HCEC 1CT (cell line): ENCODE measurements around the gene LRRD1.
"Not testable (repeated sequence)": the region's sequence is repeated elsewhere in the genome, so short reads cannot be mapped to it uniquely, and the experiment has no call there.

ENCODE experiments used
- DNase-seq: peaks from one replicate; pipeline ENCODE4 v3.0.0-alpha.2; 2017

Gene LRRD1

DNA sequence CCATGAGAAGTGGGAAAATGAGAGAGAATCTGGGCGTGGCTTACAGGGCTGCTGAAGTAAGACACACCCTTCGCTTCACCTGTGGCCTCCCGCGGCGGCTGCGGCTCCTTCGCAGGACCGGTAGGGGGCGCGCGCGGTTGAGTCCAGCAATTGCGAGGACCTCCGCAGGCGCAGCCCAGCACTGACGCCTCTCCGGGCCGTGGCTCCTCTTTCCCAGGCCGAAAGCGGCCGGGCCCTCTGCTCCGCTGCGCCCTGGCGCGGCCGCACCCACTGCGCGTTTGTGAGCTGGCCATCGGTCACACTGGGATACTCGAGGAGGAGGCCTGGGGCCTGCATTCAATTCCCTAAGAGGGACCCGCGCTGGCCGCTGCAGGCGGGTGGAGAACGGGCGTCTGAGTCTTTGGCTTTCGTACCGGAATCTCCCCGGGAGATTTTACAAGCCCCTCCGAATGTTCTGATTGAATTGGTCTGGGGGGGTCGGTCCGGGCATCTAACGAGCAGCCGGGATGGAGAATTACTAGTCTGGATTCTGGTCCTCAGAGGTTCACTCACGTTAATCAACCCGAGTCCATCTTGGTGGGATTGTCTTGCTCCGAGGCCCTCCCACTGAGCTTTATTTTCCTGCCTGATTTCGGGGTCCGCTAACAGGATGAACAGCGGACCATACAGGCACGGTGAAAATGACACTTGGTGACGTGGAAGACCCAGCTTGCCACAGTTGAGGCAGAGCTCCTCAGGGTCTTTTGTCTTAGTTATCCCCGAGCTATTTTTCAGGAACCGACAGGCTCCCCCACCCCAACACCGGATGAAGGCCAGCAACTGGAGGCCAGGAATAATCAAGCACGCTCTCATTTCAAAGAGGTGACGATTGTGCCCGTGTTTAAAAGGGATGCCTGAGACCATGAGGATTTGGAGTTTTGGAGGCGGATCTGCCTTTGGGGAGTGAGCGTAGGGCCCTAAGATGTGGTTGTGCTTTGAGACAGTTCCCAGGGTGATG is at the start of gene LRRD1:
LRRD1 (minus strand) TSS at position 215 of the 997 bp plus-strand sequence. CDS start 13,940 bp downstream, outside the sequence.
- DNase-seq, result peak; percentile 84

- no peak for DNase-seq
These were observed 49.8 kb upstream of the LRRD1 start for GRCh38 chr7:92228742-92229141.

- peak; percentile 10 for DNase-seq
These were observed 49.2 kb upstream of the LRRD1 start for GRCh38 chr7:92228100-92228499.

DNA sequence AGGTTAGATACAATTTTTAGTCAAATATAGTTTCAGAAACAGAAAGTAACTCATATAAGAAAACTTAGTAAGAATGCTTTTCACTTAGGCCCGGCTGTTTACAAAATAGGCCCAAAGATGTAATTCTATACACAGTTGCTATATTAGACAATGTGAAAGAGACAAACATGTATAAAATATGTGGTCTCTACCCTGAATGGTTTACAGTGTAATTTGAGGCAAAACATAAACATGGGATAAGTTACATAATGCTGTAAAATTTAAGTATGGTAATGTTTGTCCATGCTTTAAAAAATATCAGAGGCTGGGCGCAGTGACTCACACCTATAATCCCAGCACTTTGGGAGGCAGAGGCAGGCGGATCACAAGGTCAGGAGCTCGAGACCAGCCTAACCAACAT is 48.0 kb upstream of the LRRD1 start:
- DNase-seq, result peak; percentile 42

DNA sequence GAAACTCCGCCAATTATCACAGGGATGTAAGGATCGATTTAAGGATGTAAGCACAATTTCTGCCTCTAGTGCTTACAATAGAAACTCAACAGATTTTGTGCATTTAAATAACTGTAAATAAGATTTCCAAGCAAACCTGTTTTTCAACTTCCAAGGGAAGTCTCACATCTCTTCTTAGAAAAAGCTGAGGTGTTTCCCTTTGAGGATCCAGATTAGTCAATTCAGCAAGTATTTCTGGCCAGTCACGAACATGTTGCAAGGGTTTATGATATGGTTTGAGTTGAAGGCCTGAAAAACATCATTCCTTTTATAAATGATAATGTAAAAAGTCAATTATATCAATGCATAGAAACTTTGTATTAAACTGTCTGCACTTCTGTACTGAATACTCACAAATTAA is 42.8 kb upstream of the LRRD1 start:
- no peak for DNase-seq

DNA sequence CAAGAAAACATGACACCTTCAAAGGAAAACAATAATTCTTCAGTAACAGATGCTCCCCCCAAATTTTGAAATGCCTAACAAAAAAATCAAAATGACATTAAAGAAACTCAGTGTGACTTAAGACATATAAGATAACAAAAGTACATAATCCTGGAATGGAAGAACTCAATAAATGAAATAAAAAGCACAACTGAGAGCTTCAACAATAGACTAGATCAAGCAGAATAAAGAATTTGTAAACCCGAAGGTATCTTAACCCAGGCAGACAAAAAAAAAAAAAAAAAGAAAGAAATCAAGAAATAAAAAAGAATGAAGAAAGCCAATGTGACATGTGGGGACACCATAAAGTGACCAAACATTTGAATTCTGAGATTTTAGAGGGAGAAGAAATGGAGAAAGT is 27.7 kb upstream of the LRRD1 start:
- DNase-seq, result no peak

- DNase-seq, result no peak
These were observed 27.0 kb upstream of the LRRD1 start for GRCh38 chr7:92205987-92206386.

- DNase-seq, result no peak
These were observed 21.8 kb upstream of the LRRD1 start for GRCh38 chr7:92200791-92201190.

- DNase-seq, result no peak
These were observed 13.4 kb upstream of the LRRD1 start for GRCh38 chr7:92192326-92192725.

DNA sequence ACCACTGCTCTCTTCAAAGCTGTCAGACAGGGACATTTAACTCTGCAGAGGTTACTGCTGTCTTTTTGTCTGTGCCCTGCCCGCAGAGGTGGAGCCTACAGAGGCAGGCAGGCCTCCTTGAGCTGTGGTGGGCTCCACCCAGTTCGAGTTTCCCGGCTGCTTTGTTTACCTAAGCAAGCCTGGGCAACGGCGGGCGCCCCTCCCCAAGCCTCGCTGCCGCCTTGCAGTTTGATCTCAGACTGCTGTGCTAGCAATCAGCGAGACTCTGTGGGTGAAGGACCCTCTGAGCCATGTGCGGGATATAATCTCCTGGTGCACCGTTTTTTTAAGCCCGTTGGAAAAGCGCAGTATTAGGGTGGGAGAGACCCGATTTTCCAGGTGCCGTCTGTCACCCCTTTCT is 10.3 kb upstream of the LRRD1 start:
- DNase-seq, result not testable (repeated sequence)

- DNase-seq, result not testable (repeated sequence)
These were observed 5.4 kb upstream of the LRRD1 start for GRCh38 chr7:92184294-92184693.

- DNase-seq, result peak; percentile 51
These were observed 1.6 kb downstream of the LRRD1 start for GRCh38 chr7:92177362-92177761.

- DNase-seq, result not testable (repeated sequence)
These were observed 9.4 kb downstream of the LRRD1 start for GRCh38 chr7:92169529-92169928.

DNA sequence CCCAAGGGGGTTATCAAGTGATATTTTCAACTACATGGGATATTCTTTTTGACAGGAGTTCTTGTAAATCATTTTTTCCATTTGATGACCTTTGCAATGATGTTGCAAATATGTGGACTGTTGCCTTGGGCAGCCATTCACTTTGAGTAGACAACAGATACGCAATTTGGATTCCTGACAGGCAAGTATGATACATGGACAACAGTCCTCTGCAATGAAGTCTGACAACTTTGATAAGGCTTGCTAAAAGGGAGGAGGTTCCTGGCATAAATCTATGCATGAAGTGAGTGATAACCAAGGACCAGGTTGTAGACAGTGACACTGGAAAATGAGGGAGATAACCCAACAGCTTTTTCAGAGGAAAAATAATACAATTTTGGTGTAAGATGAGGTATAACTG is 17.7 kb downstream of the LRRD1 start:
- DNase-seq, result no peak

DNA sequence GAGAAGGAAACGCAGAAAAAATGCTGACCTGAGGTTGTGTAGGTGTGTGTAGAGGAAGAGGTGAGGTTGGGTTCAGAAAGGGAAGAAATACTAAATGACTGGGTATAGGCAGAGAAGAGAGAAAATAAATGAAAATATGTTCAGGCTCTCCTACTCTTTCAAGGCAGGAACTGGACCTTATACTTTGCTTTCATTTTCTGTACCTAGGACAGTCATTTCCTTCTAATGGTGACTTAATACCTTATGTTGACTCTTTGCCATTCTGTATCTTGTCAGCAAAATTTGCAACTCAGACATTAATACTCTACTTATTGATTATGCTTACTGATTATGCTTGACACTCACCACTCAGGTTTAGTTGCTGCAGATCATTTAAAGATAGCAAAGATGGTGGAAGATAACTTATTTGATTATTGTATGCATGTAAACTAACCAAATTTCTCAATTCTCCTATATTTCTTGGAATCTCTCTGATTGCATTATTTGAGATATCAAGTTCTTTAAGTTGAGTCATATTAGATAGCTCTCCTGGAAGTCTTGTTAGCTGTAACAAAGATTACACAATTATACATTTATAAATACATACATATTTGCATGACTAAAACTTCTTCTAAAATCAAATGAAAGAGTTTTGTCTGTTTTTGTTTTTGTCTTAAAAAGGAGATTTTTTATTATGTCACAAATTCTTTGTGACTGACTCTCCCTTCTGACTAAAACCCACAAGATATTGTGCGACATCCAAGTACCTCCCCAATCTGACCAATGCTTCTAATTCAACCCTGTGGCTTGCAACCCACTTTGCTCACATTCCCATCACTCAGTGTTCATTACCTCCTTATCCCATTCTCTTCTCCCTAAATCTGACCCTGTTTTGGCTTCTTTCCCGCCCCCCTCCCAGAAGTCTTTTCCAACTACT is 20.0 kb downstream of the LRRD1 start:
- peak; percentile 97 for DNase-seq

DNA sequence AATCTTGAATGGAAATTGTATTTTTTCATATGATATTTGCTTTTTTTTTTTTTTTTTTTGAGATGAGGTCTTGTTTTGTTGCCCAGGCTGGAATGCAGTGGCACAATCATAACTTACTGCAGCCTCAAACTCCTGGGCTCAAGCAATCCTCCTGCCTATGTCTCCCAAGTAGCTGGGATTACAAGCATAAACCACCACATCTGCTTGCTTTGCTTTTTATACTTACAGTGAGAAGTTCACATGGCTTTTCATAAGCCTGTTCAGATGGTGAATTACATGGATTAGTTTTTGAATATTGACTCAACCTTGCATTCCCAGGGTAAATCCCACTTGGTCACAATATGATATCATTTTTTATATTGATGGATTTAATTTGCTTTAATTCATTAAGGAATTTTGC is 22.0 kb downstream of the LRRD1 start:
- no peak for DNase-seq

- no peak for DNase-seq
These were observed 23.7 kb downstream of the LRRD1 start for GRCh38 chr7:92155108-92155739.

DNA sequence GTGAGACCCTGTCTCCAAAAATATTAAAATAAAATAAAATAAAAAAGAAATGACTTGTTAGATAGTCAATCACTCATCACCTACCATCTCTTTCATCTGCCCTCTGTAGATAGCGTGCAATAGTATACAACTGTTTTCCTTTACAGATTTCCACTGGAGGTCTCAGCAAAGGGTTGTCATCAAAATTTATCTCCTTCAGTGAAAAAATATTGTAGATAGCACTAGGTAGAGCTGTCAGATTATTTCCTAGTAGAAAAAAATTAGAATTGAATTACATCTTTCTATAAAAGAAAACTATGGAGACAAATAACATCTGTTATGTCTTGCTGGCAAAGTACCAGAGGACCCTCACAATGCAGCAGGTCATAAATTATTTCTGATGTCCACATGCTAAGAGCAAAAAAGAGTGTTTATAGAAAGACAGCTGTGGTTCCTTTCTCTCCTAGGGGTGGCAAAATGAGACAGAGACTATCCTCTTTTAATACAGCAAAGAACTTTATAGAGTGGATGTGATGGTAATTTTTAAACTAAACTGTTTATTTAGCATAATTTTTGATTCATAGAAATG is 28.4 kb downstream of the LRRD1 start:
- DNase-seq, result no peak

GRCh38 chr7:92149736-92150239 is 29.2 kb downstream of the LRRD1 start:
- DNase-seq, result no peak

- not testable (repeated sequence) for DNase-seq
These were observed 35.6 kb downstream of the LRRD1 start for GRCh38 chr7:92143192-92143880.

DNA sequence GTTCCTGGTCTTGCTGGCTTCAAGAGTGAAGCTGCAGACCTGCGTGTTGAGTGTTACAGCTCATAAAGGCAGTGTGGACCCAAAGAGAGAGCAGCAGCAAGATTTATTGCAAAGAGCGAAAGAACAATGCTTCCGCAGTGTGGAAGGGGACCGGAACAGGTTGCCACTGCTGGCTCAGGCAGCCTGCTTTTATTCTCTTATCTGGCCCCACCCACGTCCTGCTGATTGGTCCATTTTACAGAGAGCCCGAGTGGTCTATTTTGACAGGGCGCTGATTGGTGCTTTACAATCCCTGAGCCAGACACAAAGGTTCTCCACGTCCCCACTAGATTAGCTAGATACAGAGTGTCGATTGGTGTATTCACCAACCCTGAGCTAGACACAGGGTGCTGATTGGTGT is 36.2 kb downstream of the LRRD1 start:
- DNase-seq, result not testable (repeated sequence)

DNA sequence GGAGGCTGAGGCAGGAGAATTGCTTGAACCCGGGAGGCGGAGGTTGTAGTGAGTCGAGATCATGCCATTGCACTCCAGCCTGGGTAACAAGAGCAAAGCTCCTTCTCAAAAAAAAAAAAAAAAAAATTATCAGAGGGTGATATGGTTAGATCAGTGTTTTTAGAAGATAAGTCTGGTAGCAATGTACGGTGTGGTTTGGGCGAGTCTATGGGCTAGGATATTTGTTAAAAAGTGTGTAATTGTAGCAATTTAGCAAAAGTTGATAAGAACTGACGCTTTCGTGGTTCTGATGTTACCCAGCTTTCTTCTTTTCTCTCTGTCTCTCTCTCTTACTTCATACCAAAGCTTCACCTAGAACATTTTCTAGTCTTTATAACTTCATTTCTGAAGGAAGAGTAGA is 37.8 kb downstream of the LRRD1 start:
- DNase-seq, result no peak
